NCI-H1436 treated with DMSO at 0.1 percent for 48 hours (cell line): ENCODE measurements around the gene NT5C.
"Not testable (repeated sequence)": the region's sequence is repeated elsewhere in the genome, so short reads cannot be mapped to it uniquely, and the experiment has no call there.

Experiments
- DNase-seq: peaks from one replicate; lab custom pipeline; 2025; lab: John Stamatoyannopoulos, UW

Gene NT5C

DNA sequence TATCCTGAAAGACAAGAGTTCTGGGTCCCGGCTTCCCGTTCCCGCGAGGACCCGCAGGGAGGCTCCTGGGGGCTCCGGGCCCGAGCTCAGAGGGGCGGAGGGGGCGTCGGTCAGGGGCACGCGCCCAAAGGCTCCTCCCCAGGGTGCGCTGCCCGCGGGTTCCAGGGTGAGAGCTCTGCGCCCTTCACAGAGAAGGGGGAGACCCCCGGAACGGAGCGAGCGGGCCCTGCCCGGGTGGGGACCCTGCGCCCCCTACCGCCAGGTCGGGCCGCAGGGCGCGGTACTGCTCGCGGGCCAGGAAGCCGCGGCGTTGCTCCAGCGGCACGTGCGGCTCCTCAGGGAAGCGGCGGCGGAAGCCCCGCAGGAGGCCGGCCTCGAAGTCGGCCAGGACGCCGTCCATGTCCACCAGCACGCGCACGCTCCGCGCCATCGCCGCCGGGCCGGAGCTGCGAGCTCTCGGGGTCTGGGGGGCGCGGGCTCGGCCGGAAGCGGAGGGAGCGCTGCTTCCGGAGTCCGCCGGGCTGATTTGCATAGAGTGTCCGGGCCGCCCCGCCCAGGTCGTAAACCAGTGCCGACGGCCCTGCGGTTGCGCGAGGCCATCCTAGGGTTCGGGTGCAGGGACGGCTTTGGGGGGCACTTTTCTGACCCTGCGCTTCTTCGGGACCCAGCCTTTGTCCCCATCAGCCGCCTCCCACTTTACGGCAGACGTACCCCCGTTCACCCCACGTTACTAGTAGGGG lies at the start of gene NT5C:
TSS of gene NT5C (minus strand) at position 465 of the 740 bp plus-strand sequence. CDS start at position 430, 35 bp downstream.
- no peak for DNase-seq

DNA sequence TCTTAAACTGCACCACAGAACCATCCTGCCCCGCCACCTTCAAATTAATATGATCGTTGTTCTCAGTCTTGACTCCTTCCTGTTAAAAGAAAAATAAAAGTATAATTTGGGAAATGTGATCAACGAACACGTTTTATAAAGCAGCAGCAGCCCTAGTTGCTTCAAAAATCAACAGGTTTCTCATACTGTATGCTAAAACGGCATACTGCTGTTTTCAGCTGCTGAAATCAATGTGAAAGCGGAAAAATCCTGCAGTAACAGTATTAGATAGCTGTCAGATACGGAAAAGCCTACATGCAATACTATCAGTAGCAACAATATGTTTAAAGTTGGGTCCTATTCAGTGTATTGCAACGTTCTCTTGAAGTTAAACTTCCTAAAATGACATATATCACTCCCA lies 49.6 kb upstream of the NT5C start:
- no peak for DNase-seq

GRCh38 chr17:75178453-75178852 lies 46.9 kb upstream of the NT5C start:
- no peak for DNase-seq

DNA sequence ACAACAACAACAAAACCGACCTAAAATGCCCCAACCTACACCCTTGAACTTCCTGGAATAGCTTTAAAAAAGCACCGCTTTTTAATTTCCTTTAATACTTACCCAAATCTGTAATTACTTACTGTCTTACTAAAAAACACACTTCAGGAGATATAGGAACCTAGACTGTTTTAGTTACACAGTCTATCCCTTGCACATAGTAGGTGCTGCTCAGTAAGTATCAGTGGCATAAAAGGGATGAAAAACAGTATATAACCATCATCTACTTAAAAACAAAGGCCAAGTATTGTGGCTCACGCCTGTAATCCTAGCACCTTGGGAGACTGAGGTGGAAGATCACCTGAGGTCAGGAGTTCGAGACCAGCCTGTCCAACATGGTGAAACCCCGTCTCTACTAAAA lies 45.1 kb upstream of the NT5C start:
- no peak for DNase-seq

- DNase-seq, result no peak
Measured at GRCh38 chr17:75174996-75175395, 43.5 kb upstream of the NT5C start.

GRCh38 chr17:75173526-75173925 lies 42.0 kb upstream of the NT5C start:
- no peak for DNase-seq

GRCh38 chr17:75168998-75169397 lies 37.5 kb upstream of the NT5C start:
- no peak for DNase-seq

- DNase-seq, result not testable (repeated sequence)
Measured at GRCh38 chr17:75164606-75165005, 33.1 kb upstream of the NT5C start.

DNA sequence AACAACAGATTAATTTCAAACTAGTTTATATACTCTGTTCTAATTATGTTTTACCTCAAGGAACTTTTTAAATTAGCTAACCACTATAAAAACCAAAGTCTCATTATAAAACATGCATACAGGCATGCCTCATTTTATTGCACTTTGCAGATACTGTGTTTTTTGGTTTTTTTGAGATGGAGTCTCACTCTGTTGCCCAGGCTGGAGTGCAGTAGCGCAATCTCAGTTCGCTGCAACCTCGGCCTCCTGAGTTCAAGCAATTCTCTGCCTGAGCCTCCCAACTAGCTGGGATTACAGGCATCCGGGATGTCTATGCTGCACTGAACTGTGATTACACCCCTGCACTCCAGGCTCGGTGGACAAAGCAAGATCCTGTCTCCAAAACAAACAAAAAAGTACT lies 31.5 kb upstream of the NT5C start:
- DNase-seq, result no peak

- DNase-seq, result no peak
Measured at GRCh38 chr17:75160211-75160610, 28.7 kb upstream of the NT5C start.

DNA sequence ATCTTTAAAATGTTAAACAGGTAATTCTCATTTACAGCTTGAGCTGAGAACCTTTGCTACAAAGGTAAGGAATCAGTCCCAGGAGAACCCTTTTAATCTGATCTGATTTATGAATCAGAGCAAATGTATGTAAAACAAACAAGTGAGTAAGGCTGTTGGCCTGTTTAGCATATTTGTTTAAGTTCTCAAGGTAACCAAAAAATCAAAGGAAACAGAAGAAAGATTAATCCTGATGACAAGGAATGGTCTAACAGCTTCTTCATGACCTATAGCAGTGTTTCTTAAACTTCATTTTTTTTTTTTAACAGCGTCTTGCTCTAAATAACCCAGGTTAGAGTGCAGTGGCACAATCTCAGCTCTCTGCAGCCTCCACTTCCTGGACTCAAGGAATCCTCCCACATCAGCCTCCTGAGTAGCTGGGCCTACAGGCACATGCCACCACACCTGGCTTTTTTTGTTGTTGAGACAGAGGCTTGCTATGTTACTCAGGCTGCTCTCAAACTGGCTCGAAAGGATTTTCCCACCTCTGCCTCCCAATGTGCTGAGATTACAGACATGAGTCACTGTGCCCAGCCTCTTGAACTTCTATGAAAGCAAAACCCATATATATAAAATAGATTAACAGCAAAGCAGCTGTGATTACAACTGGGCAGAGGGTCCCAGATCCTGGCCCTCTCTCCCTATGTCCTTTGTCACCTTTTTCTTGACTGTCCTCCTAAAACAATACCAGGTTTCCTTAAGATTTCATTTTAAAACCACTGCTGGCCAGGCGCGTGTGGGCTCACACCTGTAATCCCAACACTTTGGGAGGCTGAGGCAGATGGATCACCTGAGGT lies 27.9 kb upstream of the NT5C start:
- no peak for DNase-seq

DNA sequence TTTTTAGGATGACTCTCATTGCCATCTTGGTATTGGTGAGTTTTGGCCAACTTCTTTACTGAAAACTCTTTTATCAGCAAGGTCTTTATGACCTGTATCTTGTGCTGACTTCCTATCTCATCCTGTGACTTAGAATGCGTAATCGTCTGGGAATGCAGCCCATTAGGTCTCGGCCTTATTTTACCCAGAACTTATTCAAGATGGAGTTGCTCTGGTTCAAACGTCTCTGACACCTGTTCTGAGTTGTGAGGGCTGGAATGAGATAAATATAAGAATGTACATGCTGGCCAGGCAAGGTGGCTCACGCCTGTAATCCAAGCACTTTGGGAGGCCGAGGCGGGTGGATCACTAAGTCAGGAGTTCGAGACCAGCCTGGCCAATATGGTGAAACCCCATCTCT lies 26.9 kb upstream of the NT5C start:
- DNase-seq, result not testable (repeated sequence)

- no peak for DNase-seq
Measured at GRCh38 chr17:75155191-75155601, 23.7 kb upstream of the NT5C start.

DNA sequence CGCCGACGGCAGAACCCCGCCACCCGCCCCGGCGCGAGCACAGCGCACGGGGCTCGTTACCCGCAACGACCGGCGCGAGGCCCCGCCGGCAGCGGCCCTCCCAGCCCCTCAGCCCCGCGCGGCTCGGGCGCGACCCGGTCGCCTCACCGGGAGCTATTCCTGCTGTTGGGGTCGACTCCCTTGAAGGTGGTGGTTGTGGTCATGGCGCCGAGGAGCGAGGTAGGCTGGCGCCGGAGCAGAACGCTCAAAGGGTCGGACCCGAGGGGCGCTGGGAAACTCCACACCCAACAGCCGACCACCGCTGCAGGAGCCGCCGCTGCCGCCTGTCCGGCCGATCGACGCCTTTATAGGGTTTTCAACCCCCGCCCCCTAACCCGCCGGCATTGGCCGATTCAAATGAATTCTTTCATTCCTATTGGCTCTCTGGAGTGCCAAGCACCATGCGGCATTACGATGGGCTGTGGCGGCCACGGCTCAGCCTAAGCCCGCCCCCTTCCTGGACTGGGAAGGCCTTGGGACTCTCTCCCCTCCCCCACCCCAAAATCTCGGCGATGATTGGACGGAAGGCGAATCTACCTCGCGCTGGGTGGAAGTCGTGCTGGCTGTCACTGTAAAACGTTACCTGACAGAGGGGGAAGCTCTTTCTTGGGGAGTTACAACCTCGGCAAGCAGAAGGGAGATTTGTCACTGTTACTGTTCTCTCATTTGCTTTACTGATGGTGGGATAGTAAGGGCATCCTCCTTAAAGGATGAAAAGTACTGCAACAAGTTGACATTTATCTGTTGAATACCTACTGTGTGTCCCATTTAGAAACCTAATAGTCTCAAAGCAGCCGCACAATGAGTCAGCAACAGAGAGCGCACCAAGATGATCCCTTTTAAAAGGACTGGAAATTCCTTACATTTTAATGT lies 22.9 kb upstream of the NT5C start, which contains the start of gene JPT1:
TSS of gene JPT1 (minus strand) at position 318 of the 912 bp plus-strand sequence. CDS start at position 203, 115 bp downstream.
- peak; percentile 98 for DNase-seq

GRCh38 chr17:75153780-75154194 lies 22.2 kb upstream of the NT5C start:
- DNase-seq, result no peak

- DNase-seq, result no peak
Measured at GRCh38 chr17:75152922-75153779, 21.6 kb upstream of the NT5C start.

- DNase-seq, result no peak
Measured at GRCh38 chr17:75152523-75152921, 21.0 kb upstream of the NT5C start.

DNA sequence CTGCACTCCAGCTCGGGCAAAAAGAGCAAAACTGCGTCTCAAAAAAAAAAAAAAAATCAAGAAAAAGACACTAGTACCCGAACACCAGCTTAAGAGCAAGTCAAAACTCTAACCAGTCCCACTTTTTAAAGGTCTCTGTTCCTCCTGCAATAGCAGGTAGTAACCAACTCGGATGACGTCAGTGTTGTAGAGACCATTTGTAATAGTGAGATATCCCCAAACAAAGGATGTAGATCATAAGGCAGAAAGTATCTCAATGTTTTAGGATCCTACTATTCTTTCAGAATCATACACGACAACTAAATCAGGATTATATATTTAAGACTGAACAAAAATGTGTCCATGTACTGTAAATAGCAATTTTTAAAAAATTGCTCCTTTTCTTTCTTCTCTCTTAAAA lies 20.4 kb upstream of the NT5C start:
- no peak for DNase-seq

GRCh38 chr17:75147878-75148546 lies 16.5 kb upstream of the NT5C start:
- no peak for DNase-seq

GRCh38 chr17:75146592-75146991 lies 15.1 kb upstream of the NT5C start:
- no peak for DNase-seq
